ENCODE measurements around the gene GNPTG.
"Not testable (repeated sequence)": the region's sequence is repeated elsewhere in the genome, so short reads cannot be mapped to it uniquely, and the experiment has no call there.

GNPTG gene

GRCh38 chr16:1318268-1318545 lies 33.5 kb upstream of the GNPTG start:
- no peak for DNase-seq (ENCODE audit: low spot score)

DNA sequence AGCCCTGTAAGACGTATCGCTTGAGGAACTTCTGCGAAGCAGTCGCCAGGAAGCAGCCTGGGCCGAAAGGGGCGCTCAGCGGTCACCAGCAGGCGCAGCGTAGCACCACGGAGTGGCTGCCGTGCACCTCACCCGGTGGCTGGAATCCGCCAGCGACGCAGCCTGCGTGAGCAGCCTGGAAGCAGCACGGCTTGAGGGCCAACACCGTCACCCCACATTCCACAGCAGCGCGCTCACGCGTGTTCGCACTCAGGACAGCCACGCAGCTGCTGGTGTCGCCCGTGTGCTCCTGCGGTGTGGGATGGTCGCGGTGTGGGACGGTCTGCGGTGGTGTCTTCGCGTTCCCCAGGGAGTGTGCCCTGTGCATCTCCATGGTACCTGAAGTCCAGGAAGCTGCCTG lies 32.7 kb upstream of the GNPTG start:
- DNase-seq (ENCODE audit: low spot score), result no peak

DNA sequence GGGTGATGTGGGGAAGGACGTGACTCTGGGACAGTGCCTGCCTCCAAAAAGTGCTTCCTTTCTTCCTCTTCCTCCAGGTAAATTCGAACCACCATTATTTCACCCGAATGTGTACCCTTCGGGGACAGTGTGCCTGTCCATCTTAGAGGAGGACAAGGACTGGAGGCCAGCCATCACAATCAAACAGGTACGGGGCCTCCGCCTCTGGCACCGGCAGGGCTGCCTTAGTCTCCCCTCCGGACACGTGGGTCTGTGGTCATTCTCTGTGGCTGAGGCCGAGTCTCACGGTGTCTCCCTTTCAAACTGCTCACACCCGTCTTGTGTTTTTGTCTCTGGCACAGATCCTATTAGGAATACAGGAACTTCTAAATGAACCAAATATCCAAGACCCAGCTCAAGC lies 31.6 kb upstream of the GNPTG start:
- DNase-seq (ENCODE audit: low spot score), result no peak

- no peak for DNase-seq (ENCODE audit: low spot score)
These were observed 31.0 kb upstream of the GNPTG start for GRCh38 chr16:1320658-1321240.

GRCh38 chr16:1322407-1322806 lies 29.3 kb upstream of the GNPTG start:
- no peak for DNase-seq (ENCODE audit: low spot score)

DNA sequence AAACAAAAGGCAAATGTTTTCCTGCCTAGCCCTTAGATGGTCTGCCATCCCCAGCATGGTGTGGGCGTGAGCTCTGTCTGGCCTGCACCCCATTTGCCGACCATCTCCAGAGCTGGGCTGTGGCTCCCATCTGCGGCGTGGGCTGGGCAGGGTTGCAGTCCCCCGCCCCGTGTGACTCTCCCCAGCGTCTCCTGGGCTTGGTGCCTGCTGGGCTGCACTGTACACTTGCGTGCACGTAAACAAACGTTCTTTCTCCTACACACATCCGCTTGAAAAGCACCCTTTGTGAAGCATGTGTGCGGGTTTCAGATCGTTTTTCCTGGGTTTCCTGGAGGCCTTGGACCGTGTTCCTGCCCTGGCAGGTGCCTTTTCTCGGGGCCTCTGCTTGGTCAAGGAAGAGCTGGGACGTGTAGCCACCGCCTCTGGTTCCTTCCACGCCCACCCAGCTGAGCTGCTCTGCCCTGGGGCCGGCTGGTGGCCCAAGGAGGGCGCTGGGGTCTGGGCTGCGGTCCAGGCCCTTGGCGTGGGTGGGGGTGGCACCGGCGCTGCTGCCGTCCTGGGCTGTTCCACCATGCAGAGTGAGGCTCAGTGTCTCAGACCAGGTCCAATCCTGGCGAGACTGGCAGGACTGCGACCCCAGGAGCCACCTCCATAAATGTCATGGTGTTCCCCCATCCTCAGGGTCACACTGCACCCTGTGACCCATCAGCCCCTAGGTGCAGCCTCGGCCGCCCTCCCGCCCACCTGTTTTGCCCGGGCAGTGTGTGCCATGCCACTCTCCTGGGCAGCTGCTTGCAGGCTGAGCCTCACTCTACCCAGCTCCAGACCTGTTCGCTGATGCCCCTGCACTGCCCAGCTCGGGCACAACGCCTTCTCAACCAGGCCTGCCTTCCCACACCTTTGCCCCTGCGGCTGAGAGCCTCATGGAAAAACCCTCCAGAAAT lies 28.2 kb upstream of the GNPTG start:
- no peak for DNase-seq (ENCODE audit: low spot score)

DNA sequence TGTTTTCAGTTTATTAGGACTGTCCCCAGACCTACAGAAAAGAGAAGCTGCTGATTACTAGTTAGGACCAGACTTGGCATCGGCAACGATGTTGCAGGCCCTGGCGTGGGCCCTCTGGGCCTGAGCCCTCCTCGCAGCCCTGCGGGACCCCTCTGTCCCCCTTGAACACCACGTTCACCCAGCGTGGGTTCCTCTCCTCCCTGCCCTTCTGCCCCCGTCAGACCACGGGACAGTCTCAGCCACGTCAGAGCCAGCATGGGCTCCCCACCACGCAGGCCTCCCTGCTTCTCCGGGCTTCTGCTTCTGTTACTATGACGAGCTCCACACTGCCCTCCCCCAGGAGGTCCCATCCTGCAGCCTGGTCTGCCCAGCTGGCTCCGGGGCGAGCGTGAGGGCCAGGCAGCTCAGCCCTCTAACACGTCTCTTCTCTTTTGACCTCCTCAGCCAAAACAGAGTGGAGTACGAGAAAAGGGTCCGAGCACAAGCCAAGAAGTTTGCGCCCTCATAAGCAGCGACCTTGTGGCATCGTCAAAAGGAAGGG lies 27.4 kb upstream of the GNPTG start:
- no peak for DNase-seq (ENCODE audit: low spot score)

DNA sequence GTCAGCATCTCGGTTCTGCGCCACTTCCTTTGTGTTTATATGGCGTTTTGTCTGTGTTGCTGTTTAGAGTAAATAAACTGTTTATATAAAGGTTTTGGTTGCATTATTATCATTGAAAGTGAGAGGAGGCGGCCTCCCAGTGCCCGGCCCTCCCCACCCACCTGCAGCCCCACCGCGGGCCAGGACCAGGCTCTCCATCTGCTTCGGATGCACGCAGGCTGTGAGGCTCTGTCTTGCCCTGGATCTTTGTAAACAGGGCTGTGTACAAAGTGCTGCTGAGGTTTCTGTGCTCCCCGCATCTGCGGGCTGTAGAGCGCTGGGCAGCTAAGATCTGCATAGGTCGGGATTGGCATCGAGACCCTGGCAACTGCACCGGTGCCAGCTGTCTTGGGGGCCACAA lies 26.5 kb upstream of the GNPTG start:
- DNase-seq (ENCODE audit: low spot score), result no peak

- DNase-seq (ENCODE audit: low spot score), result no peak
These were observed 25.9 kb upstream of the GNPTG start for GRCh38 chr16:1325673-1326371.

GRCh38 chr16:1326391-1326790 lies 25.3 kb upstream of the GNPTG start:
- DNase-seq (ENCODE audit: low spot score), result no peak

GRCh38 chr16:1326946-1327618 lies 24.6 kb upstream of the GNPTG start:
- no peak for DNase-seq (ENCODE audit: low spot score)

- no peak for DNase-seq (ENCODE audit: low spot score)
These were observed 24.1 kb upstream of the GNPTG start for GRCh38 chr16:1327619-1327947.

DNA sequence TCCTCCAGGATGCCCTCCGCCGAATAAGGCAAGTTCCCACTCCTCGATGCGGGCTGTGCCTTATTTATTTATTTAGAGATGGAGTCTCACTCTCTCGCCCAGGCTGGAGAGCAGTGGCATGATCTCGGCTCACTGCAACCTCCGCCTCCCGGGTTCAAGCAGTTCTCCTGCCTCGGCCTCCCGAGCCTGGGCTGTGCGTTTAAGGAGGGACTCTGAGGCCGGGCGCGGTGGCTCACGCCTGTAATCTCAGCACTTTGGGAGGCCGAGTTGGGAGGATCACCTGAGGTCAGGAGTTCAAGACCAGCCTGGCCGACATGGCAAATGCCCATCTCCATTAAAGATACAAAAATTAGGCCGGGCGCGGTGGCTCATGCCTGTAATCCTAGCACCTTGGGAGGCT lies 23.6 kb upstream of the GNPTG start:
- DNase-seq (ENCODE audit: low spot score), result not testable (repeated sequence)

GRCh38 chr16:1328961-1329360 lies 22.8 kb upstream of the GNPTG start:
- DNase-seq (ENCODE audit: low spot score), result not testable (repeated sequence)

GRCh38 chr16:1330260-1330914 lies 21.3 kb upstream of the GNPTG start:
- no peak for DNase-seq (ENCODE audit: low spot score)

DNA sequence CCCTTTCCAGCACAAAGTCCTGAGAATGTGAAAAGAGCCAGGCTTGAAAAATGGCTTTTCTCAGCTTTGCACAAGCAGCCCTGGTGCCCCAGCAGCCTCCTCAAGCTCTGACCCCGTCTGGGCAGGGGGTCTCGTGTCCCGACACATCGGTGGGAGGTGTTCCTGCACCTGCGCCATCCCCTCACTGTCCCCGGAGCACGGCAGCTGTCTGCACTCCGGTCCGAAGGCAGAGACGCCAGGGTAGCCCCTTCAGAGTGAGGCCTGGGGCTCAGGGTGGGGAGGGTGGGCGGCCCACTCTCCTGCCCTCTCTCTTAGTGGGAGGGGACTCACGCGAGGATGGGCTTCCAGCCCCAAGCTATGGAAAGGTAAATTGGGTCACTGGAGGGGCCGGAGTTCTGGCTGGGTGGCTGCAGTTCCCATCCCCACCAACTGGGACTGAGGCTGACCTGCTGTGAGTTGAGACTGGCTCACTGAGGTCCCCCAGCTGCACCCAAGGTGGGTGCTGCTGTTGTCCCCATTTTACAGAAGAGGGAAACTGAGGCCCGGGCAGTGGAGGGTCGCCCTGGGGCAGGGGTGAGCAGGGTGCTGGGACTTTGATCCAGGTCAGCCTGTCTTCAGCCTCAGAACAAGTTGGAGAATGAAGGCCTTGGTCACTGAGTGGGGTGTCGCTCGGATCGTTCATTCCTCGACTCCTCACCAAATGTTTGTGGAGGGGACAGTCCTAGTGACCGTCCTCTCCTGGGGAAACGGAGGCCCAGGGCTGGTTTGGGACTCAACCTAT lies 20.6 kb upstream of the GNPTG start:
- DNase-seq (ENCODE audit: low spot score), result no peak

DNA sequence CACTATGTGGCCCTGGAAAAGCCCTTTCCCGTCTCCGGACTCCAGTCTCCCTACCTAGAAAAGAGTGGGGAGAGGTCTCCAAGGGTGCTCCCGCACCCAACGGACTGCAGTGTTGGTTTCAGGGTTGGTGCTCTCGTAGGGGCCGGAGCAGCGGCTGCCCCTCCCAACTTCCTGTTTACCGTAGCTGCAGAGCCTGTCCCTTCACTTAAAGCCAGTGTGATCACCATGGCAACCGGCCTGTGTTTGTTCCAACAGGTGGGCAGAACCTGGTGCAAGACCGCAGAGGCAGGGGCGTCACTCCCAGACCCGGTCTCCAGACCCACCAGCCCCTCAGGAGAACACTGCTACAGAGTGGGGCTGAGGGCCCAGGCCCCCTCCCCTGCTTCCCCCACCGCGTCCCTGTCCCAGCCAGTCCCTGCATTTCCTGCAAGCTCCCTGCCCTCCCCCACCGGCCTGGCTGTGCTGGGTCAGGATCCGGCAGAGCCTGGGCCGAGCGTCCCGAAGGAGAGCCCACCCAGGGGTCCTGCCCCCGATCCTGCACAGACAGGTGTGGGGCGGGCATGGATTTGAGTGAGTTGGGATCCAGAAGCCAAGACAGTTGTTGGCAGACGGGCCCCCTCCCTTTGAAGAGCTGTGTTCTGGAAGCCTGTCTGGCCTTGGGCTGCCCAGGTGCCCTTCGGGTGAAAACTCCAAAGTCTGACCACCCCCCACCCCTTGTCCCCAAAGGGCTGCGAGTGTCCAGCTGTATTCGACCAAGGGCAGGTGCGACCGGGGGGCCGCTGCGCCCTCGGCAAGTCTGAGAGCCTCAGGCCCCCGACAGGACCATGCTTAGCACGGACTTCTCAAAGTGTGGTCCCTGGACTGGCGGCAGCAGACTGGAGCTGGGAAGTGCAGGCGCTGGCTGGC lies 19.8 kb upstream of the GNPTG start:
- DNase-seq (ENCODE audit: low spot score), result peak; percentile 69

DNA sequence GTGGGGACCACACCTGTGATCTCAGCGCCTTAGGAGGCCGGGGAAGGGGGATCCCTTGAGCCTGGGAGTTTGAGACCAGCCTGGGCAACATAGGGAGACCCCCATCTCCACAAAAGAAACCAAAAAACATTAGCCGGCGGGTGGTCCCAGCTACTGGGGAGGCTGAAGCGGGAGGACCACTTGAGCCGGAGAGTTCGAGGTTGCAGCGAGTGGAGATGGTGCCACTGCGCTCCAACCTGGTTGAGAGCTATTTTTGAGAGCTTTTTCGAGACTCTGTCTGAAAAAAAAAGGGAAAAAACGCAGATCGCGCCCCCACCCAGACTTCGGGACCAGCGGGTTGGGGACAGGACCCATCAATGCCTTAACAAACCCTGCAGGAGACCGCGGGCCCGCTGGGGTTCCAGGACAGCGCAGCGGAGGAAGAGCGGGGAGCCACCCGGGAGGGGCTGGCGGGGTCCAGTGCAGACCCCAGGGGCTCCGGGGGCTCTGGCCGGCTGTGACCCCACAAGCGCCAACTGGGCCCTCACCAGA lies 19.0 kb upstream of the GNPTG start:
- DNase-seq (ENCODE audit: low spot score), result no peak

DNA sequence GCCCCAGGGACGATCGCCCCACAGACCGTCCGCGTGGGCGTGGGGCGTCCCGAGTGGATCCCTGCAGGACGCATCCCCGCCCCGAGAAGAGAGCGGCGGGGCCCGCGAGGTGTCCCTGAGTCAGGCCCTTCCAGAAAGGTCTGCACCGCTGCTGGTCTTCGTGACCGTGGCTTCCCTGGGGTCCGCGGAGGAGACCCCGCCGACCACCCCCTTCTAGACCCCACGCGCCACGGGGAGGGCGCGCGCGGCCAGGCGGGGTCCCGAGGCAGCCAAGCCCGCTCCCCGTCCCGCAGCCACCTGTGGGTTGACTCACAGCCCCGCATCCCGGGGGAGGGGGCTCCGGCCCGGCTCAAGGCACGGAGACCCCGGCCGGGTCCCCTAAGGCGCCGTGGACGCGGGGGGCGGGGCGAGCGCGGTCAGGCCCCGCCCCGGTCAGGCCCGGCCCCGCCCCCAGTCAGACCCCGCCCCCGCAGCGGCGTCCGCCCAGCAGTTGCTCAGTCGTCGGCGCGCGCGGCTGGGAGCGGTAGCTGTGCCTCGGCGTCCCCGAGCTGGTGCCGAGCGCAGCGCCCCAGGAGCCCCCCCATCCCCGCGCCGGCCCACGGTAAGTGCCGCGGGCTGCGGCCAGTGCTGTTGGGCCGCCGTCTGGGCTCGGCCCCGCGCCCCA lies 18.4 kb upstream of the GNPTG start, which contains the start of gene BAIAP3:
BAIAP3 (plus strand) TSS at position 497 of the 664 bp plus-strand sequence. CDS start 4,905 bp downstream, outside the sequence.
- no peak for DNase-seq (ENCODE audit: low spot score)

All from SK-N-DZ (cell line).